ENCODE measurements around the gene HADHB.

DNA sequence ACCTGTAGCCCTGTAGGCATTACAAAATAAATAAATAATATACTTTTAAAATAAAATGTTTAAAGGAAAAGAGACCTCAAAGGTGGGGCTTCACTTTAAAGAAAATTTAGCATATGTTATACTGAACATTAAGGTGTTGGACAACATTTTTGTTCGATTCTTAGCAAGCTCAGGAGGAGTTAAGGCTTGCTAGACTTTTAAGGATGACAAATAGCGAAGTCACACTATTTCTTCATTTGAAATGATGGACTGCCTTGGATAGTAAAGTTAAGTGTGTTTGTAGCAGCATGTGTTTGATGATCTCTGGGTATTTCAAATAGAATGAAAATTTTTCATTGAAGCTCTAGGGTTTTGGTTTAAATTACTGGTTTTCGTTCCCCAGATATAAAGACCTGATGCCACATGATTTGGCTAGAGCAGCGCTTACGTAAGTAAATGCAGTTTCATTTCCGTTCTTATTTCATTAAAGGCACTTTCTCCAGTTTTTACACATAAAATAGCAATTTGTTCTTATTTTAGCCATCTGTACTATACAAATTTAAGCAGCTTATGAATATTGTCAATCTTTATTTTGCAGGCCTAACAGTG lies 24.9 kb downstream of the HADHB start:
- TF ChIP-seq GATA2 (IDR thresholded peaks at IDR 0.05; ENCODE audit: low read depth, low read length) (no peak), GATA3 (IDR thresholded peaks at IDR 0.05; ENCODE audit: low read depth, low read length) (no peak)
